GM19324 (cell line): Measurements from ENCODE around the gene SNX25.

Experiments used
- ATAC-seq: cut with Tn5 transposase; IDR thresholded peaks from one replicate; pipeline ENCODE4 v1.9.1; 2021; ENCODE audit warnings: mild to moderate bottlenecking, moderate library complexity; ENCODE audit not compliant: unreplicated experiment, low FRiP score

The SNX25 gene

GRCh38 chr4:185395956-185396723, 186.7 kb downstream of the SNX25 start:
- ATAC-seq, result peak; percentile 93

- peak; percentile 5 for ATAC-seq
These were observed 187.5 kb downstream of the SNX25 start, which contains the start of gene ANKRD37 for GRCh38 chr4:185396724-185397385. Gene ANKRD37 (plus strand): TSS chr4:185396841. CDS start chr4:185396924, 83 bp downstream.

GRCh38 chr4:185398618-185399017, 189.2 kb downstream of the SNX25 start:
- ATAC-seq, result no peak

- ATAC-seq, result no peak
These were observed 190.1 kb downstream of the SNX25 start for GRCh38 chr4:185399466-185399865.

GRCh38 chr4:185404031-185404430, 194.6 kb downstream of the SNX25 start:
- ATAC-seq, result no peak

GRCh38 chr4:185405296-185405999, 196.1 kb downstream of the SNX25 start:
- ATAC-seq, result no peak

GRCh38 chr4:185408432-185408831, 199.0 kb downstream of the SNX25 start:
- no peak for ATAC-seq

GRCh38 chr4:185411849-185412248, 202.5 kb downstream of the SNX25 start:
- no peak for ATAC-seq

GRCh38 chr4:185412412-185412811, 203.0 kb downstream of the SNX25 start:
- no peak for ATAC-seq
